Mesendoderm (in vitro differentiated cells): ENCODE measurements around the gene SNX11.
"Not testable (repeated sequence)": the region's sequence is repeated elsewhere in the genome, so short reads cannot be mapped to it uniquely, and the experiment has no call there.

Source experiments
- DNase-seq: peaks from one replicate; pipeline ENCODE4 v3.0.0; 2013
- H2AK5ac ChIP-seq: 2 replicates; pipeline ENCODE4 v1.6.1; 2013; ENCODE audit warnings: low read length, inconsistent platforms
- H2BK120ac ChIP-seq: 2 replicates; pipeline ENCODE4 v1.6.1; 2013; ENCODE audit warnings: low read depth, mild to moderate bottlenecking, low read length, moderate library complexity, mixed read lengths
- H2BK15ac ChIP-seq: replicated peaks from 2 replicates; pipeline ENCODE4 v1.6.1; 2013; ENCODE audit warnings: low read depth, mild to moderate bottlenecking, moderate library complexity
- H2BK5ac ChIP-seq: 2 replicates; pipeline ENCODE4 v1.6.1; 2013; ENCODE audit warnings: low read length, inconsistent platforms
- H3K18ac ChIP-seq: 2 replicates; pipeline ENCODE4 v1.6.1; 2013; ENCODE audit warnings: mild to moderate bottlenecking, low read length, mixed read lengths
- H3K23ac ChIP-seq: one replicate; pipeline ENCODE4 v1.6.1; 2013; ENCODE audit warnings: low read length
- H3K27ac ChIP-seq: 2 replicates; pipeline ENCODE4 v1.5.1; 2013; ENCODE audit warnings: low read depth, mild to moderate bottlenecking, inconsistent platforms, low read length, moderate library complexity
- H3K27me3 ChIP-seq: 2 replicates; pipeline ENCODE4 v1.6.1; 2013; ENCODE audit warnings: low read length, control low read depth, mild to moderate bottlenecking, inconsistent platforms; ENCODE audit not compliant: insufficient read depth, poor library complexity
- H3K36me3 ChIP-seq: 2 replicates; pipeline ENCODE4 v1.6.1; 2013; ENCODE audit warnings: low read length, inconsistent platforms; ENCODE audit not compliant: control insufficient read depth, insufficient read depth
- H3K4ac ChIP-seq: one replicate; pipeline ENCODE4 v1.6.1; 2013; ENCODE audit warnings: low read depth, mild to moderate bottlenecking, low read length, moderate library complexity
- H3K4me1 ChIP-seq: 2 replicates; pipeline ENCODE4 v1.6.1; 2013; ENCODE audit warnings: low read depth, low read length, inconsistent platforms; ENCODE audit not compliant: control insufficient read depth
- H3K4me2 ChIP-seq: 2 replicates; pipeline ENCODE4 v1.6.1; 2013; ENCODE audit warnings: low read length
- H3K4me3 ChIP-seq: 2 replicates; pipeline ENCODE4 v1.5.1; 2013; ENCODE audit warnings: mild to moderate bottlenecking, low read length
- H3K56ac ChIP-seq: one replicate; pipeline ENCODE4 v1.6.1; 2013; ENCODE audit warnings: low read length
- H3K79me1 ChIP-seq: 2 replicates; pipeline ENCODE4 v1.6.1; 2013; ENCODE audit warnings: low read length, inconsistent platforms
- H3K79me2 ChIP-seq: 2 replicates; pipeline ENCODE4 v1.6.1; 2013; ENCODE audit warnings: mild to moderate bottlenecking, low read length; ENCODE audit not compliant: control insufficient read depth, insufficient read depth
- H3K9ac ChIP-seq: 2 replicates; pipeline ENCODE4 v1.6.1; 2013; ENCODE audit warnings: low read length, inconsistent platforms
- H4K5ac ChIP-seq: one replicate; pipeline ENCODE4 v1.6.1; 2013; ENCODE audit warnings: low read length
- H4K8ac ChIP-seq: one replicate; pipeline ENCODE4 v1.6.1; 2013; ENCODE audit warnings: low read depth, mild to moderate bottlenecking, control low read depth, low read length, moderate library complexity
- WGBS: extraction: QIAGEN DNeasy Blood & Tissue Kit; methylation state at CpG from one replicate; pipeline ENCODE4 v1.1.7; 2013; ENCODE audit warnings: low lambda C conversion rate, missing lambda C conversion rate; ENCODE audit not compliant: insufficient coverage; ENCODE audit errors: extremely low coverage; 5-methylcytosine and 5-hydroxymethylcytosine counted together

The SNX11 gene

GRCh38 chr17:48064638-48065037 is 42.9 kb upstream of the SNX11 start:
- no peak overlapping the region for H3K4me3 ChIP-seq

GRCh38 chr17:48066192-48066591 is 41.4 kb upstream of the SNX11 start:
- Histone ChIP-seq H3K9ac (no peak overlapping the region), H3K4ac (no peak overlapping the region)

More at GRCh38 chr17:48064638-48065037, 42.9 kb upstream of the SNX11 start:
- H4K5ac ChIP-seq: no peak overlapping the region
- no peak overlapping the region for H3K9ac ChIP-seq
- H3K27me3 ChIP-seq: no peaks in the 10 kb centered on the region
- H3K23ac ChIP-seq: no peak overlapping the region
- H3K79me2 ChIP-seq: peaks cover 3% of the 10 kb centered on the region
- peaks cover 14% of the 10 kb centered on the region for H3K36me3 ChIP-seq
- H3K56ac ChIP-seq: no peak overlapping the region
- H4K8ac ChIP-seq: no peak overlapping the region
- no peak overlapping the region for H2BK120ac ChIP-seq
- no peak overlapping the region for H3K4ac ChIP-seq
- H3K27ac ChIP-seq: no peak overlapping the region
- H3K4me1 ChIP-seq: no peaks in the 10 kb centered on the region
- H2AK5ac ChIP-seq: no peak overlapping the region
- WGBS: no CpG with 5 or more reads among the region's 3 CpGs
- DNase-seq: no peak
- H3K18ac ChIP-seq: no peak overlapping the region
- H2BK5ac ChIP-seq: no peak overlapping the region
- no peak overlapping the region for H2BK15ac ChIP-seq
- no peak overlapping the region for H3K4me2 ChIP-seq
- peaks cover 1% of the 10 kb centered on the region for H3K79me1 ChIP-seq

GRCh38 chr17:48066656-48067055 is 40.9 kb upstream of the SNX11 start:
- H3K18ac ChIP-seq: no peak overlapping the region
- H3K23ac ChIP-seq: no peak overlapping the region
- no peak overlapping the region for H2AK5ac ChIP-seq
- H3K36me3 ChIP-seq: peaks cover 12% of the 10 kb centered on the region
- H4K8ac ChIP-seq: no peak overlapping the region
- no CpG with 5 or more reads among the region's 1 CpG for WGBS
- H3K4me1 ChIP-seq: no peaks in the 10 kb centered on the region
- H3K56ac ChIP-seq: no peak overlapping the region
- H2BK120ac ChIP-seq: no peak overlapping the region
- H3K4ac ChIP-seq: no peak overlapping the region
- H3K4me3 ChIP-seq: no peak overlapping the region
- DNase-seq: no peak
- H3K27me3 ChIP-seq: no peaks in the 10 kb centered on the region
- H2BK15ac ChIP-seq: no peak overlapping the region
- no peak overlapping the region for H3K4me2 ChIP-seq
- H3K79me2 ChIP-seq: no peaks in the 10 kb centered on the region
- no peak overlapping the region for H3K9ac ChIP-seq
- no peaks in the 10 kb centered on the region for H3K79me1 ChIP-seq
- H3K27ac ChIP-seq: no peak overlapping the region
- no peak overlapping the region for H4K5ac ChIP-seq
- H2BK5ac ChIP-seq: no peak overlapping the region

More at GRCh38 chr17:48066192-48066591, 41.4 kb upstream of the SNX11 start:
- no peak overlapping the region for H3K4me2 ChIP-seq
- no peaks in the 10 kb centered on the region for H3K79me2 ChIP-seq
- H2BK5ac ChIP-seq: no peak overlapping the region
- H3K23ac ChIP-seq: no peak overlapping the region
- H2AK5ac ChIP-seq: no peak overlapping the region
- H2BK15ac ChIP-seq: no peak overlapping the region
- peaks cover 9% of the 10 kb centered on the region for H3K36me3 ChIP-seq
- no peak overlapping the region for H4K5ac ChIP-seq
- no peak overlapping the region for H3K27ac ChIP-seq
- DNase-seq: no peak
- no peaks in the 10 kb centered on the region for H3K4me1 ChIP-seq
- H3K18ac ChIP-seq: no peak overlapping the region
- no peak overlapping the region for H3K4me3 ChIP-seq
- no CpG with 5 or more reads among the region's 1 CpG for WGBS
- no peaks in the 10 kb centered on the region for H3K79me1 ChIP-seq
- no peak overlapping the region for H4K8ac ChIP-seq
- H3K27me3 ChIP-seq: no peaks in the 10 kb centered on the region
- H2BK120ac ChIP-seq: no peak overlapping the region
- no peak overlapping the region for H3K56ac ChIP-seq

GRCh38 chr17:48067245-48067644 is 40.3 kb upstream of the SNX11 start:
- Histone ChIP-seq H3K4ac (no peak overlapping the region), H3K56ac (no peak overlapping the region), H3K4me3 (no peak overlapping the region), H3K23ac (no peak overlapping the region), H2BK15ac (no peak overlapping the region), H3K36me3 (peaks cover 12% of the 10 kb centered on the region), H4K8ac (no peak overlapping the region), H4K5ac (no peak overlapping the region), H3K27ac (no peak overlapping the region), H2BK5ac (no peak overlapping the region), H2BK120ac (no peak overlapping the region), H3K27me3 (no peaks in the 10 kb centered on the region), H3K9ac (no peak overlapping the region), H2AK5ac (no peak overlapping the region), H3K79me2 (no peaks in the 10 kb centered on the region), H3K79me1 (no peaks in the 10 kb centered on the region), H3K4me1 (no peaks in the 10 kb centered on the region), H3K4me2 (no peak overlapping the region), H3K18ac (no peak overlapping the region)
- no peak for DNase-seq
- WGBS: no CpG with 5 or more reads among the region's 3 CpGs

- H3K36me3 ChIP-seq: peaks cover 11% of the 10 kb centered on the region
- not testable (repeated sequence) for H3K18ac ChIP-seq, H4K5ac ChIP-seq, DNase-seq, H3K4me2 ChIP-seq, H3K27ac ChIP-seq, H3K23ac ChIP-seq, H3K4me1 ChIP-seq, H3K27me3 ChIP-seq, H2BK5ac ChIP-seq, H3K79me1 ChIP-seq, H2AK5ac ChIP-seq, H3K4ac ChIP-seq, H3K4me3 ChIP-seq, H3K79me2 ChIP-seq, H2BK15ac ChIP-seq, H3K9ac ChIP-seq, H2BK120ac ChIP-seq, H4K8ac ChIP-seq, H3K56ac ChIP-seq
- no CpG with 5 or more reads among the region's 2 CpGs for WGBS
These were observed 39.8 kb upstream of the SNX11 start for GRCh38 chr17:48067808-48068207.

GRCh38 chr17:48068491-48068961 is 39.0 kb upstream of the SNX11 start:
- no peak overlapping the region for H3K18ac ChIP-seq
- no peak overlapping the region for H3K4me2 ChIP-seq
- no peak overlapping the region for H3K56ac ChIP-seq
- no peak overlapping the region for H4K5ac ChIP-seq
- no peak overlapping the region for H3K23ac ChIP-seq
- no peak overlapping the region for H4K8ac ChIP-seq
- no peak overlapping the region for H2AK5ac ChIP-seq
- H2BK120ac ChIP-seq: no peak overlapping the region
- H3K27ac ChIP-seq: no peak overlapping the region
- DNase-seq: peak; percentile 70
- no peaks in the 10 kb centered on the region for H3K27me3 ChIP-seq
- H3K4ac ChIP-seq: no peak overlapping the region
- no peaks in the 10 kb centered on the region for H3K79me2 ChIP-seq
- H3K79me1 ChIP-seq: no peaks in the 10 kb centered on the region
- H3K36me3 ChIP-seq: peaks cover 13% of the 10 kb centered on the region
- H3K4me1 ChIP-seq: no peaks in the 10 kb centered on the region
- no CpG with 5 or more reads among the region's 3 CpGs for WGBS
- H2BK5ac ChIP-seq: no peak overlapping the region
- no peak overlapping the region for H3K9ac ChIP-seq
- no peak overlapping the region for H3K4me3 ChIP-seq
- no peak overlapping the region for H2BK15ac ChIP-seq
